Inflammatory macrophage (primary cell): ENCODE data around the gene ARHGDIB.

Source experiments
- DNase-seq, 2 donors: peaks; one replicate each; pipeline ENCODE4 v3.0.0-alpha.2; 2020 to 2022

Gene ARHGDIB

DNA sequence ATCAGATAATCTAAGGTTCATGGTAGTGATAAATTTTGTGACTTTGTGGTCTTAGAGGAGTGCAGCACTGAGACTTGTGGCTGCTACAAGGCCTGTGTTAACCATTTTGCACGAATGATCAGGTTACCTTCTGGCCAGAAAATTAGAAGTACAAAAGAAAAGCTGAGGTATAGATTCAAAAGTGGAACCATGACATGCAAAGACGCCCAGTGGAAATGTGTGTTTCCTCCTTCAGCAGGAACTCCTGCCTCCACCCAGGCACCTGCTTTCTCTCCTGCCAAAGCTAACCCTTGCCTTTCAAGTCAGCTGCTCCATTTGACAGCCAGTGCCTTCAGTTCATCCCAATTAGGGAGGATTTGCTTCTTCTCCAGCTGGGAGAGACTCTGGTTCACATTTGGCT, 21.6 kb upstream of the ARHGDIB start:
- DNase-seq: peak; percentile 38 to 68

DNA sequence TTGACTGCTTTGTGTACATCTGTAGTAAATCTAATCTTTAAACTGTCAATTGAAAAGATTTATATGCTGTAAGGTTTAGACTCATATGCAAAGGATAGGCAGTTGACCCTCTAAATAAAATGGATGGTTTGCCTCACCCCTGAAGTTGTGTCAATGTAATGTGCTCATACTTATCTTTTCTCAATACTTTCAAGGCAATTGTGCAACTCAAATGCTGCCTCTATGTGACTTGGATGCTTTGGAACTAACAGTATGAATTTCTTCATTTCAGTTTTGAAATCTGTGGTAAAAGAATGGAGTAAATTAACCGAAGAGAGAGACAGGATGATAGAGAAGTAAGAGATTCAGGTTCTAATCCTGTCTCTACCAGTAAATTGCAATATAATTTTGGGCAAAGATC, 21.2 kb upstream of the ARHGDIB start:
- peak; percentile 88 to 99 for DNase-seq

DNA sequence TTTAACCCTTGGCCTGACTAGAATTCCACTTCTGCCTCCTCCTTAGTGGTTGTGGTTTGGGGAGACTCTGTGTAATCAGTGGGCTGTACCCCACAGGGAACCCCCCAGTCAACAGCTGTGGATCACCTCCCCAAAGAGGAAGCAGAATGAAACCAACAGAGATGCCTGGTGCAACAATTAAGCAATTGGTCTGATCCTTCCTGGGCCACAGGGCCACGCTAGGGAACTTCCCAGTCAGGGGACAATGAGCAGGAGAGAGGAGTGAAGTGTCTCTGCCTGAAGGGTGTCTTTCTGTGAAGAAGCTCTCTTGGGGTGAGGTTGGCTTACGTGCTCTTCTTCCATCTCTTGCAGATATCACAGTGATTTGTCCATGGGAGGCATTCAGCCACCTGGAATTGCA, 19.6 kb upstream of the ARHGDIB start:
- peak; percentile 97 for DNase-seq

DNA sequence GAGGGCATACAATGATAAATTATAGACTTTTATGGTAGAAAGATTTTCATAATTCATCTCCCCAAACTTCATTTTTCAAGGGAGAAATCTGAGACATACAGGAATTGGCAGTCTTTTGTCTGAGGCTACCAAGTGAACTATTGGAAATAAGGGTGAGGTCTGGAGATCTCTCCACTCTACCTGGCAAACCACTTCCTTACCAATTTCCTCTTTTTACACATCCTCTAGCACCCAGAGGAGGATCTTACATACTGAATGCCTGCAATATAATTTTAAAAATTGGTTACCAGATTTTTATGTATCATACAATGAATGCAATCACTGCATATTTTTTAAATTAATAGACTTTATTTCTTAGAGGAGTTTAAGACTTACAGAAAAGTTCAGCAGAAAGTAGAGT, 18.1 kb upstream of the ARHGDIB start:
- DNase-seq: no peak

DNA sequence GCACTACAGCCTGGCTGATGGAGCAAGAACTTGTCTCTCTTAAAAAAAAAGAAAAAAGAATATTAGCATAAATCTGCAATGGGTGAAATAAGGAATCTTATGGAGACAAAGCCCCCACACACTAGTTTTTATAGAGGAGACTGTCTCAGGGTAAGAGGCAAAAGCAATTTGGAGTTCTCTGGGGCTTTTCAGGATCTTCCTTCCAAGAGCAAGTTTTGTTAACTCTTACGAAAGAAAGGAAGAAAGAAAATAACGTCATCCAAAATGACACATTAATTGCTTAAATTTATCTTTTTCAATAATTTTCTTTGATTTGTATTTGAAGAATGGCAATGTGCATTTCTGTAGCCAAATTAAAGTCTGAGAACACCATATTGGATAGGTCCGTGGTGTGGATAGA, 15.3 kb upstream of the ARHGDIB start:
- peak in 1 of 2 donors; percentile 51 for DNase-seq

DNA sequence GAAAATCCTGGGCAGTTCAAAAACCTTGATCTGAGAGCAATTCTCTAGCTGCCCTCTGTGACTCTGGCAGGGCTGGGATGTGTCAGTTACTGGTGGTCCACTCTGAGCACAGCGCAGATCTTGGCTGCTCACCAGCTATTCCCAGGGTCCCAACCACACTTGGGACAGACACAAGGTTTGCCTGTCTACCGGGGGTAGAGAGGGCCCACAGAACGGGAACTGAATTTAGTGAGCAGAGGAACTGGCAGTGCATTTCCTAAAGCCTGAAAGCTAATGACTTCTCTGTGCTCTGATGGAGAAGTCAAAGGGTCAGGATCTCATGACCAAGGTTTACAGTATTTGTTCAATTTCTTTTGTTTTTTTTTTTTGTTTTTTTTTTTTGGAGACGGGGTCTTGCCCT, 14.1 kb upstream of the ARHGDIB start:
- peak; percentile 72 to 78 for DNase-seq

DNA sequence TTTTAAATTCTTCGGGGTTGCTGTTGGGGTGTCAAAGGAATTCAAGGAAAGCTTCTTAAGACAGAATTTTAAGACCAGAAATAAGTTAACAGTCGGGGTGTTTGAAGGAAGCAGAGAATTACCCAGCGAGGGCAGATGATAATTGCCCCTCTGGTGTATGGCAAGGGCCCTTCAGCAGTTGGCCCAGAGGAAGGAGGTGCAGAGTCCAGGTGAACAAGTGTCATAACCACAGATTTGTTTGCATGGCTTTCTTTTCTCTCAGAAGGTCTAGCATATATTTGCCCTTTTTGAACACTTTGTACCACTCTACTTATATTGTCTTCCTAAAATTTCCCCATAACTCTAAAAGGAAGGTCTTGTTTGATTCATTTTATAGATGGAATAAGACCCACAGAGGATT, 13.2 kb upstream of the ARHGDIB start:
- DNase-seq: peak in 1 of 2 donors; percentile 5

DNA sequence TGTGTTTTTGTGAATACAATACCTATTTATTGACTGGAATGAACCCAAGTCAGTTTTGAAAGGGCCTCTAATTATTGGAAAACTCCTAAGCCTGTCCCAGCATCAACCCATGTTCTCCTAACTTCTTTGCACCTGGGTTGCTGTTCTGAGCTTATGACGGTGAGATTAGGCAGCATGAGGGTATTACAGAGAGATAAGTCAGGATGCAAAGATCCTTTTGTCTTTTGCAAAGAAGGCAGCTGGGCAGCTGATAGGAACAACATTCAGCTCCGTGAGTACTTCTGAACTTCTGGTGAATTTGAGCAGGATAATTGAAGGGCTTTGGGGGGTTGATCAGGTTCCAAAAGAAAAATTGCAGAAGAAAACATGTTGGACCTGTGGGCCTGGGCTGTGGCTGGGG, 11.4 kb upstream of the ARHGDIB start, which contains the start of gene PDE6H:
TSS of gene PDE6H (plus strand) at position 227 of the 400 bp plus-strand sequence. CDS start 4,971 bp downstream, outside the sequence.
- no peak for DNase-seq

DNA sequence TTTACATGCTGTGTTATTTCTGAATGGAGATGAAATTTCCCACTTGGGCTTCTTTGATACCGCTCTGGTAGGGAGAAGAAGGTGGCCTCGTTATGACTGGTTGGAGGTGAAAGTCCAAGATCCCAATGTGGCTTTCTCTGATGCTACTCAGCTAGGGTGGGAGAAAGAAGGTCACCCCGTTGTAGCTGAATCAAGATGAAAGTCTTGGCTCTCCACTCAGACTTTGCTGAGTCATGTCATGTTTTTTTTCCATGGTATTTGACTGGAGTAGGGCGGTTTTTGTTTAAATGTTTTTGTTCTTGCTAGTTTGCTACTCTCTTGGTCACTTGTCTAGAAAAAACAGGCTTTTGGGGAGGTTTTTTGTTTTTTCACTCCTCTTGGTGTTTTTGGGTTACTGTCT, 9.1 kb upstream of the ARHGDIB start:
- no peak for DNase-seq

DNA sequence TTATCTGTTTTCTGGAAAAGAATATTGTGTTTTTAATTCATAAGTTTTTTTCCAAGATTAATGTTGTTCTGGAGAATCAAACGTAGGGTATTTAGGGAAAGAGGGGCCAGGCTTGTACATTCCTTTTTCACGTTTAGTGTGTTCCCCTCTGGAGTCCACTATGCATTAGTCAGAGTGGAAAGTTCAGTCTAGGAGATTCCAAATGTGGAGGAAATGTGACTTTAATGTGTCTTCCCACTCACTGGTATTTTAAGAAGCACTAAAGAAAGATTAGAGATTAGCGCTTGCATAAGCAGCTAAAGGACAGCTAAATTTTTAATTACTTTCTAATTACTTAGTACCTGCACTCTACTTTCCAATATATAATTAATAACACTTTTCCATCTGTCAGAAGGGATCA, 7.1 kb upstream of the ARHGDIB start:
- DNase-seq: peak; percentile 9 to 32

DNA sequence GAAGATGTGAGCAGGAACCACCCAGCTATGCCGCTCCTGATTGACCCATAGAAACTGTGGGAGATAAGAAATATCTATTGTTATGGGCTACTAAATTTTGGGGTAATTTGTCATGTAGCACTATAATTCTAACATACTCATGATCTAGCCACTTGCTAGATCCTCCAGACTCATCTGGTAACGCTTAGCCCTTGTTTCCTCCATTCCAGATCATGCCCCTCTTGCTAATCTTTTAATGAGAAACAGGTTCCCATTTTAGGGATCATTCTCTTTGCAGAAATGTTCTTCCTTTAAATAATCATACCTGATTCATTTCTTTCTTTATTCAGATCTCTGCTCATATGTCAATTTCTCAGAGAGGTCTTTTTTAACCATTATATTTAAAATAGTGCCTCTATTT, 3.8 kb upstream of the ARHGDIB start:
- no peak for DNase-seq

DNA sequence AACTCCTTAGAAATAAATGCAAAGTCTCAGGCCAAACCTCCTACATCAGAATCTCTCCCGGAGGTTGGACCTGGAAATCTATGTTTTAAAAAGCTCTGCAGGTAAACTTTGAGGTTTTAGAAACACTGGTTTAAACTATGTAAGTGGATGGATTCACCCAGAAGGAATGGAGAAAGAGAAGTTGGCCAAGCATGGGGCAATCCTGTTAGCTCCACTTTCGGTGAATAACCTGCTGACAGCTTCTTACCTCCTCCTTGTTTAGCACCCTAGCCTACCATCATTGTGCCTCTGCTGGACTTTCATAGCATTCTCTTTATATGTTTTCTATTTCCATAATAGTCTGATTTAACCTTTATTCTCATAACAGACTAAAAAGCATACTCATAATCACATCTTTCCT, 3.0 kb upstream of the ARHGDIB start:
- DNase-seq: peak in 1 of 2 donors; percentile 11

DNA sequence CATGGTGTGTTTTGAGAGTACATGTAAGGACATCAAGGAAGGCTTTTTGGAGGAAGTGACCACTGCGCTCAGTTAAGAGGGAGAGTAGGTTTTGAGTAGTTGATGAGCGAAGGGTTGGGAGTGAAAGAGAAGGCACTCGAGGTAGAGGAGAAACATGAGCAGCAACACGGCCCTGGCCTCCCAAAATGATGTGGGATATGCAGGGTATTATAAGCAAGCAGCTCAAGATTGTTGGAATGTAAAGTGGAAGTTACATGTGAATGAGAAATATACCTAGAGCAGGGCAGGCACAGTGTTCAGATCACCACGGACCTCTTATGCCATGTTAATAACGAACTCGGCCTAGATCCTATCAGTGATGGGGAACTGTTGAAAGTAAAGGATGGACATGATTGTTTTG, 2.1 kb upstream of the ARHGDIB start:
- no peak for DNase-seq

DNA sequence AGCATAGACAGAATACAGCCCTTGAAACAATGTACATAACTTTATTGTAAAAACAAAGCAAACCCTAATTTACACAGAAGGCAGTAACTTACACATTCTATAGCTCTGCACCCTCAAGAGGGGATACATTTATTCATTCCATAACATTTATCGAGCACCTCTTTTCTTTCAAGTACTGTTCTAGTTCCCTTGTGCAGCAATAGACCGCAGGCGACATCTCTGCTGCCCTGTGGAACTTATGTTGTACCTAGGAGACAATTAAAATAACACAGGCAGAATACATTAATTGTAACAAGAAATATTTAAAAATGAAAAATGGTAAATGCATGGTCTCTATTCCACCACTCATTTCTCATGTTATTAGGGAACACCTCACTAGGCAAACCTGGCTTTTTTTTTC, 1.4 kb upstream of the ARHGDIB start:
- DNase-seq: no peak

DNA sequence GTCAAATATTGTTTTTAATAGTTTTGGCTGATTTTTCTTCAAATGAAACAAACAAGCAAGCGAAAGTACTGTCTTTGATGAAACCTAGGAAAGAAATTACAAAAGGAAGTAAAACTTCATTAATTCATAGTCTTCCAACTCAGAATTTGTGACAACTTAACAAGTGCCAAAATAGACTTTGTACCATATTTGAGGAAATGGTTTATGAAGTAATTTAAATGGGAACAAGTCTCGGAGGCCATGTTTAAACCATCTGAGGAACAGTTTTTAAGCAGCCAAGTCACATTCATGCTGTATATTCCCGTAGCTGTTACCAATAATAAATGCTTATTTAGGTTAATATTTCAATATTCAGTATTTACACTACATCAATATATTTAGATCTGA, 745 bp upstream of the ARHGDIB start:
- DNase-seq: peak; percentile 34 to 60

DNA sequence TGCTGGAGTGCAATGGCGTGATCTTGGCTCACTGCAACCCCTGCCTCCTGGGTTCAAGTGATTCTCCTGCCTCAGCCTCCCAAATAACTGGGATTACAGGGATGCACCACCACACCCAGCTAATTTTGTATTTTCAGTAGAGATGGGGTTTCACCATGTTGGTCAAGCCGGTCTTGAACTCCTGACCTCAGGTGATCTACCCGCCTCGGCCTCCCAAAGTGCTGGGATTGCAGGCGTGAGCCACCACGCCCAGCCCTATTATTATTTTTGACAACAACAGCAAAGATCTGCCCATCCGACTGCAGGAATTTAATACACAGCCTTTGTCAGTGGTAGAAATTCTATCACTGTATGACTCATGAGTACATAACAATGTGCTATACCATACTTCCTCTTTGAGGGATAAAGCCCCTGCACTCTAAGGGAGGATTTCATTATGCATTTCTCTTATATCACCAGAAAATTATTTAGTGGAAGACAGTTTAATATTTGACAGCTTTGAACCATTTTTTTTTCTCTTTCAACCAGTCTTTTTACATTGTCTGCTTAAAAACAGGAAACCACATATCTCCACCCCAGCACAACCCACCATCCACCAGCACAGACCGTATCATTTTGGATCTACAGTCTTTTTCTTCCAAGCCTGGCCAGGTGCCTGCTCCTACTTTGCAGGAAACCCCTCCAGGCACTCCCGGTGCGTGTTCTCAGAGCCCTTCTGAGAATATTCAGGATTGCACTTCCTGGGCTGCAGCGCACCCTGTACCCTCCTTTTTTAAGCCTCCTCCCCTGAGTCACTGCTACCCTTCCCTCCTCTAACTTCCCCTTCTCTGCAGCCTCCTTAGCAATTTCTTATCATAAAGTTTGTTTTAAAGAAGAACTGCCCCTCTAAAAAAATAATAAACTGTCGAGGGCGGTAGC, 594 bp downstream of the ARHGDIB start:
- DNase-seq: peak; percentile 75

DNA sequence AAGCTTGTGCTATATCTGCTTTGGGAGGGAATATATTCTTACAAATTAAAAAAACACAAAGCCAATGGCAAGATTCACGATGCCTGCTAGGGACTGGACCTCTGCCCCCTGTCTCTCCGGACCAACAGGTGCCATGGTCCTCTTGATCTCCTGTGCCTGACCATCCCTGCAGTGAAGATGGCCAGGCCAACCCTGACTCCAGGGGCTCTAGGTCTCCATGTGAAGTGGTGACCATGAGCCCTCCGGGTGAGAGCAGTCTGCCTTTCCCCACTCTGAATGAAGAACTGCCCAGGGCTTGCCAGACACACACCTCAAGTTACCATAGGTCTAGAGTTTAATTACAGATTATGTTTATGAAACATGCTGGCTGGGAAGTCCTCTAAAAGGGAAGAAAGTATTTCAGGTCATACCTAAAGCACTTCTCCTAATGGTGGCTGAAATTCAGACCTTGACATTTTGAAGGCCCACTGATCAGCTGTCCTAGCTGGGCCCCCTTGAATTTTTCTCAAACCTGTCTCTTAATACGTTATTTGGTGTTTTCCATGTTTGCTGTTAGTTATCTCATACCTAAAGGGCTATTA, 1.4 kb downstream of the ARHGDIB start:
- peak in 1 of 2 donors; percentile 33 for DNase-seq

DNA sequence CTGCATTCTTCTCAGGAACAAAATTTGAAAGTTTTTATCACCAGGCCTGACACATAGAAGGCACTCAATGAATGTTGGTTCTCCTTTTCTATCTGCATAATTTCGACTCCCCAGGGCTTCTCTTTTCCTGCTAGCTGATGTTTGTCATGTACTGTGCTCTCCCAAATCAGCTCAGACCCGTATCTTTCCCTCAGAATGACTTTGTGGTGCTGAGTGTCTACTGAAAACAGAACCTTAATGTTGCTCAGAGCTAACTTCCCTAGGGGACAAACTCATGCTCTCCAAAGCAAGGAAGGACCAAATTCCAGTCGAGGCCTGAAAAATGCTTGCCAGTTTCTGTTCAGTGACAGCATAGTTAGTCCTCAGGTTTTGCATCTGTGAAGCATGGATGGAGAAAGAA, 1.9 kb downstream of the ARHGDIB start:
- peak; percentile 62 to 67 for DNase-seq

DNA sequence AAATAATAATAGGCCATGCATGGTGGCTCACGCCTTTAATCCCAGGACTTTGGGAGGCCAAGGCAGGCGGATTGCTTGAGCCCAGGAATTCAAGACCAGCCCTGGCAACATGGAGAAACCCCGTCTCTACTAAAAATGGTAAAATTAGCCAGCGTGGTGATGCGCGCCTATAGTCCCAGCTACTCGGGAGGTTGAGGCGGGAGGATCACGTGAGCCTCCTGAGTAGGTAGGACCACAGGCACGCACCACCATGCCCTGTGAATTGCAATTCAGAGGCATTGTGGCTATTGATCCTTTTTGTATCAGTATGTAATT, 2.3 kb downstream of the ARHGDIB start:
- no peak for DNase-seq

DNA sequence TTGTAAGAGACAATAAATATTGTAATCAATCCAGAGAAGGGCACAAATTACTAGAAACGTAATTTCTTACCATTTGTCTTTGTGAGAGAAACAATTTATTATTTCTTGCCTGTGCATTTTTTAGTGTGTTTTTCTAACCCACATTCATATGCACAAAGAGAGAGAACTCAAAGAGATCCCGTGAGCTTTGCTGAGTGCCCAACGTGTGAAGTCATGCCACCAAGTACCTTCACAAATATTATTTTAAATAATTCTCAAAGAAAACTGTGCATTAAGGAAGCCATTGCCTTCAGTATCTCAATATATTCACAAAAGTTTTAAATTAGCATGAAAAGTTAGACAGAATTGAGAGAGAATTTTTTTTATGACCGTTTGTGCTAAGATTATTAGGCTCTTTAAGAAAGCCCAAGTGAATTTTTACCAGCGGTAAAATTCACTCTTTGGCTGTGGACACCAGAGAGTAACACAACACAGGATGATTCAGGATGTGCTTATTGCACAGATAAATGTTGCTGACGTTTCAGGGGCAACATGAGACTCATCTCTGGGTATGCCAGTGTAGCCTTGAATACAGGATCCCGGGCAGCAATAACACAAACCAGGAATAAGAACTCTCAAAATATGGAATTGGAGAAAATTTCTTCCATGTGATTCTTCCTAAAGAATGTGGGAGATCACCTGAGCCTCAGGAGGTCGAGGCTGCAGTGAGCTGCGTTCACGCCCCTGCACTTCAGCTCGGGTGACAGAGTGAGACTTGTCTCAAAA, 2.9 kb downstream of the ARHGDIB start:
- peak; percentile 32 to 43 for DNase-seq

DNA sequence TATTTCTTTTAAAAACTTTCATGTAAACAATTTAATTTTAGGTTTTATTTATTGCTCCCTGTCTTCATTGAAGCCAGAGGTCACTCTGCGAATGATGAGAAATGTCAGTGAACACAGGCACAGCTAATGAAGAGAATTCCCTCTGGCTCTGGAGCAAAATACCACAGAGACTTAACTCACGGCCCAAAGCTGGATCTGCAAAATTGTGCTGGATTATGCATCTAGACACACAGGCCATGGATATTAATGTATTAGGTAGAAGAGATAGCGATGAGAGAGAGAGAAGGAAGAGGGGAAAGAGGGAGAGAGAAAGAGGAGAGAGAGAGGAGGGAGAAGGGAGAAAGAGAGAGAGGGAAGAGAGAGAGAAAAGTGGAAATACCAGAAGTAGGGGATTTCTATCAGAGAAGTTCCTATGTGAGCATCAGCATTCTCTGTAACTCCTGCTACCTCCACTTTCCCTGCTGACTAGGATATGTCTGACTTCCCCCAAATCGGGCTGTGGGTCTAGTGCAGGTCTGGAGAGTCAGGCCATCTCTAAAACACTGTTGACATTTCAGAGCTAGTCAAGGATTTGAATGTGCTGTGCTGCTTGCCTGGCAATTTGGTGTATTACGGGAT, 3.7 kb downstream of the ARHGDIB start:
- DNase-seq: peak in 1 of 2 donors; percentile 44

DNA sequence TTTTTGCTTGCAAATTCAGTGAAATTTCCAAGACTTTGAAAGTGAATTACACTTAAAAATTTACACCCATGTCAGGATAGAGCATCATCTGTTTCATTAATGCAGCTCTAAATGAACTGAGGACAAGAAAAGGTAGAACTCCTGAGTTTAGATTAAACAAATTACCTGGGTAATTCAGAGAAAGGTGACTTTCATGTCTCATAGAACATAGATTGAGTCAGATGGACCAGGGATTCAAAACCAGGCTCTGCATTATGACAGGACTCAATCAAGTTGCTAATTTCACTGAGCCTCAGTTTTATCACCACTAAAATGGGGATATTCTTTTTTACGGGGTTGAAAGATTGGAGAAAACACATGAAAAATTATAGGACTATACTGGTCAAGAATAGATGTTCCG, 4.5 kb downstream of the ARHGDIB start:
- DNase-seq: no peak
